HepG2 (cell line): Measurements from ENCODE around the gene ZNF121. TPM values are rescaled to one million over a fixed set of nuclear protein-coding genes. Genes with fewer than 3 reads are reported as not detected.
A peak's percentile ranks its signal among the peaks of the same experiment; 100 is the strongest.

Source experiments
- ATF7-NPFF ChIP-seq: sonication (generic); formaldehyde crosslinking; IDR thresholded peaks from 2 replicates; pipeline ENCODE4 v1.8.1; 2023; ENCODE audit warnings: mild to moderate bottlenecking, low read depth, missing genetic modification reagents, moderate library complexity
- CENPT ChIP-seq: sonication (generic); formaldehyde crosslinking; IDR thresholded peaks from 2 replicates; pipeline ENCODE4 v1.8.0; 2022; ENCODE audit warnings: low read depth, mild to moderate bottlenecking, moderate library complexity, missing genetic modification reagents
- CHD4 ChIP-seq: fragments of 200-600 bp; sonication (generic); IDR thresholded peaks from 2 replicates; pipeline ENCODE4 v1.7.0; 2017; ENCODE audit warnings: mild to moderate bottlenecking, low read length, borderline replicate concordance
- EP300 ChIP-seq, 3 experiments: sonication (generic) in 1 of 3; formaldehyde crosslinking in 1 of 3; IDR thresholded peaks; 2 replicates each; pipeline versions ENCODE4 v1.5.1 to v1.6.1; 2011 to 2020; ENCODE audit warnings: low read depth in 2 of 3, low read length in 2 of 3, borderline replicate concordance in 1 of 3, improper control_type of control experiment in 1 of 3, mild to moderate bottlenecking in 1 of 3, missing genetic modification reagents in 1 of 3, moderate library complexity in 1 of 3
- FOXJ3 ChIP-seq: sonication (generic); formaldehyde crosslinking; IDR thresholded peaks from 2 replicates; pipeline ENCODE4 v1.4.0; 2020; ENCODE audit warnings: missing genetic modification reagents, mild to moderate bottlenecking, borderline replicate concordance
- GFI1 ChIP-seq: sonication (generic); formaldehyde crosslinking; IDR thresholded peaks from 2 replicates; pipeline ENCODE4 v1.5.0; 2020; ENCODE audit warnings: missing genetic modification reagents, mild to moderate bottlenecking, borderline replicate concordance
- HOXA5 ChIP-seq: sonication (generic); formaldehyde crosslinking; IDR thresholded peaks from 2 replicates; pipeline ENCODE4 v1.4.0; 2020; ENCODE audit warnings: missing genetic modification reagents
- KMT2A ChIP-seq: sonication (generic); formaldehyde crosslinking; IDR thresholded peaks from 2 replicates; pipeline ENCODE4 v1.4.0; 2020; ENCODE audit warnings: missing genetic modification reagents
- NFKBIZ ChIP-seq: IDR thresholded peaks from 2 replicates; pipeline ENCODE4 v1.6.1; 2018; ENCODE audit warnings: missing genetic modification reagents, missing compliant biosample characterization
- PAX8 ChIP-seq: sonication (generic); formaldehyde crosslinking; IDR thresholded peaks from 2 replicates; pipeline ENCODE4 v1.8.0; 2022; ENCODE audit warnings: mild to moderate bottlenecking, missing genetic modification reagents, borderline replicate concordance
- PBX2 ChIP-seq: IDR thresholded peaks from 2 replicates; pipeline ENCODE4 v1.6.1; 2016; ENCODE audit warnings: control low read depth
- RFXAP ChIP-seq: sonication (generic); formaldehyde crosslinking; IDR thresholded peaks from 2 replicates; pipeline ENCODE4 v1.4.0; 2020; ENCODE audit warnings: missing genetic modification reagents, borderline replicate concordance
- RXRA ChIP-seq: sonication (generic); formaldehyde crosslinking; IDR thresholded peaks from 2 replicates; pipeline ENCODE4 v1.5.1; 2020; ENCODE audit warnings: missing genetic modification reagents
- SP1 ChIP-seq, 2 experiments: fragments of 450-650 bp in 1 of 2; sonication (generic) in 1 of 2; formaldehyde crosslinking in 1 of 2; IDR thresholded peaks; 2 replicates each; pipeline versions ENCODE4 v1.4.0 to v1.6.1; 2016 to 2020; ENCODE audit warnings: missing genetic modification reagents in 1 of 2
- SP140L ChIP-seq: sonication (generic); formaldehyde crosslinking; IDR thresholded peaks from 2 replicates; pipeline ENCODE4 v1.4.0; 2020; ENCODE audit warnings: missing genetic modification reagents, borderline replicate concordance
- ZBTB38 ChIP-seq: sonication (generic); formaldehyde crosslinking; IDR thresholded peaks from 2 replicates; pipeline ENCODE4 v1.5.1; 2020; ENCODE audit warnings: mild to moderate bottlenecking, missing genetic modification reagents
- ZBTB43 ChIP-seq: sonication (generic); formaldehyde crosslinking; conservative IDR thresholded peaks from 2 replicates; pipeline ENCODE4 v1.4.0; 2020; ENCODE audit warnings: missing genetic modification reagents
- ZNF121 ChIP-seq: sonication (generic); formaldehyde crosslinking; IDR thresholded peaks from 2 replicates; pipeline ENCODE4 v1.5.0; 2020; ENCODE audit warnings: mild to moderate bottlenecking, missing genetic modification reagents
- ZNF136 ChIP-seq: sonication (generic); formaldehyde crosslinking; IDR thresholded peaks from 2 replicates; pipeline ENCODE4 v1.8.1; 2022; ENCODE audit warnings: low read depth, mild to moderate bottlenecking, moderate library complexity, missing genetic modification reagents
- ZNF30 ChIP-seq: sonication (generic); formaldehyde crosslinking; IDR thresholded peaks from 2 replicates; pipeline ENCODE4 v1.5.0; 2020; ENCODE audit warnings: mild to moderate bottlenecking, missing genetic modification reagents
- ZNF460 ChIP-seq: sonication (generic); formaldehyde crosslinking; IDR thresholded peaks from 2 replicates; pipeline ENCODE4 v1.5.1; 2020; ENCODE audit warnings: missing genetic modification reagents, mild to moderate bottlenecking, borderline replicate concordance
- ZNF552 ChIP-seq: sonication (generic); formaldehyde crosslinking; IDR thresholded peaks from 2 replicates; pipeline ENCODE4 v1.9.0; 2022; ENCODE audit warnings: missing genetic modification reagents, mild to moderate bottlenecking, borderline replicate concordance
- ZNF577 ChIP-seq: sonication (generic); formaldehyde crosslinking; IDR thresholded peaks from 2 replicates; pipeline ENCODE4 v1.4.0; 2020; ENCODE audit warnings: mild to moderate bottlenecking, low read depth, missing genetic modification reagents, borderline replicate concordance
- ZNF629 ChIP-seq: sonication (generic); formaldehyde crosslinking; conservative IDR thresholded peaks from 2 replicates; pipeline ENCODE4 v1.5.0; 2020; ENCODE audit warnings: missing genetic modification reagents
- ZNF709 ChIP-seq: sonication (generic); formaldehyde crosslinking; IDR thresholded peaks from 2 replicates; pipeline ENCODE4 v1.5.0; 2020; ENCODE audit warnings: mild to moderate bottlenecking, missing genetic modification reagents
- polyA plus RNA-seq, 8 experiments: library from polyadenylated mRNA; depleted of rRNA in 3 of 8; stranded (reverse) in 7 of 8; unstranded in 1 of 8; fragments of >200 nt; fragmentation: Illumina TruSeq in 4 of 8; extraction: Trizol in 4 of 8; gene quantifications; 2 replicates each; pipeline versions ENCODE4 v1.2.1 to v1.2.3, GENCODE V29; 2011 to 2016; ENCODE audit warnings: low read depth in 4 of 8, missing spikeins in 1 of 8, mixed read lengths in 1 of 8; ENCODE audit not compliant: insufficient read depth in 1 of 8
- total RNA-seq, 5 experiments: library from RNA; depleted of rRNA; stranded (reverse); fragments of >200 nt; fragmentation: Illumina TruSeq; extraction: Trizol; gene quantifications; 2 replicates each; pipeline ENCODE4 v1.2.3, GENCODE V29; 2016; ENCODE audit warnings: low read depth in 1 of 5
- TF ChIP-seq, protein P1 (sequence below): sonication (generic); formaldehyde crosslinking; IDR thresholded peaks from 2 replicates; pipeline ENCODE4 v1.4.0; 2020; ENCODE audit warnings: missing genetic modification reagents, borderline replicate concordance

Gene ZNF121
- total and polyA plus RNA-seq, 2 of the 13 experiments (the other 11 are each of a cell fraction or from before 2014, with no cell fraction given), result 7.8 to 56.3 TPM

DNA sequence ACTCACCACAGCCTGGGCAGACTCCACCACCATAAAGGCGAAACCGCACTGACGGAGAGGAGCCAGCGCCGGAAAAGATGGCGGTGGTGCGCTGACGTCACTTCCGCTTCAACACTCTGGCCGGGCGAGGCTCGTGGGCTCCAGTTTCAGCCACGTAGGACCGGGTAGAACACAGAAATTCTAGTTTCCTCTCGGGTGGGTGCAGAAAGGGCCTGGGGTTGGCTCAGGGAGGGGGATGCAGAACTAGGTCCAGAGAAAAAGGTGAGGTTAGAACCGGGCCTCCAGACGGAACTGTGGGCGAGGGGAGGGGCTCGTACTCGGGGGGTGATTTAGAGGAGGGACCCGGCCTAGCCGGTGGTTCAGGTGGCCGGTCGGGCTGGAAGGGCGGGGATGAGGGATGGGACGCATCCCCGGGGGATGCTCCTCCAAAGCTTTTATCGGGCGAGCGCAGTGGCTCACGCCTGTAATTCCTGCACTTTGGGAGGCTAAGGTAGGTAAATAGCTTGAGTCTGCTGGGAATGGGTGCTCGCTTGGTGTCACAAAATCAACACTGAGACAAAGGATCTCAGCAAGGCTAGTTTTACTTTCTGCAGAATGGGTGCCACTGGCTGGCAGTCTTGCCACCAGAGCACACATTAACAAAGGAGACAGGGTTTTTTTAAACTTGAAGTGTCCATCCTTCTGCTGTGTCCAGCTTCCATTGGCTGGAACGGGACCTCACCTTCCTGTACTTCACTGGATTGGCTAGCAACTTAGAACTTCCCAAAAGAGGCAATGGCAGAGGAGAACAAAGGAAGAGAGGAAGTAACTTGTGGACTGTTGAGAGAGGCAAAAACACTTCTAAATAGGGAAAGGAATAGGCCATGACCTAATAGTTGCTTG lies 37.1 kb upstream of the ZNF121 start, which contains the start of gene ZNF561 (continued):
- TF ChIP-seq, protein P1, sequence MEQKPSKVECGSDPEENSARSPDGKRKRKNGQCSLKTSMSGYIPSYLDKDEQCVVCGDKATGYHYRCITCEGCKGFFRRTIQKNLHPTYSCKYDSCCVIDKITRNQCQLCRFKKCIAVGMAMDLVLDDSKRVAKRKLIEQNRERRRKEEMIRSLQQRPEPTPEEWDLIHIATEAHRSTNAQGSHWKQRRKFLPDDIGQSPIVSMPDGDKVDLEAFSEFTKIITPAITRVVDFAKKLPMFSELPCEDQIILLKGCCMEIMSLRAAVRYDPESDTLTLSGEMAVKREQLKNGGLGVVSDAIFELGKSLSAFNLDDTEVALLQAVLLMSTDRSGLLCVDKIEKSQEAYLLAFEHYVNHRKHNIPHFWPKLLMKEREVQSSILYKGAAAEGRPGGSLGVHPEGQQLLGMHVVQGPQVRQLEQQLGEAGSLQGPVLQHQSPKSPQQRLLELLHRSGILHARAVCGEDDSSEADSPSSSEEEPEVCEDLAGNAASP (CRISPR knock-in tag), result no peak
- TF ChIP-seq RXRA (CRISPR knock-in tag) (peak; percentile 29; the same call in 1 of the 2 replicates), KMT2A (CRISPR knock-in tag) (peak; percentile 73), CHD4 (no peak), CENPT (CRISPR knock-in tag) (no peak), SP1 (IDR thresholded peaks at IDR 0.05) (no peak), SP1 (CRISPR knock-in tag; IDR thresholded peaks at IDR 0.05) (no peak), NFKBIZ (CRISPR knock-in tag) (0 out of 2 replicates have a peak, but pooled peaks have one; percentile 22), ZNF577 (no peak), SP140L (CRISPR knock-in tag) (no peak), ZBTB38 (CRISPR knock-in tag) (no peak), PAX8 (CRISPR knock-in tag) (no peak), ATF7-NPFF (no peak; the same call in 1 of the 2 replicates), ZNF121 (CRISPR knock-in tag) (peak; percentile 42), ZNF709 (CRISPR knock-in tag) (no peak), EP300 (IDR thresholded peaks at IDR 0.05; ENCODE audit: low read depth in 2 of 2, low read length in 2 of 2) (no peak), EP300 (CRISPR knock-in tag; IDR thresholded peaks at IDR 0.05; ENCODE audit: borderline replicate concordance) (no peak), ZNF552 (CRISPR knock-in tag) (peak; percentile 6; the same call in 1 of the 2 replicates), ZNF629 (CRISPR knock-in tag) (peak; percentile 89), RFXAP (CRISPR knock-in tag) (peak; percentile 55), ZNF460 (CRISPR knock-in tag) (no peak; the same call in 1 of the 2 replicates), HOXA5 (CRISPR knock-in tag) (peak; percentile 60; the same call in 1 of the 2 replicates), GFI1 (CRISPR knock-in tag) (peak; percentile 78), ZNF30 (no peak), PBX2 (CRISPR knock-in tag) (no peak), ZBTB43 (CRISPR knock-in tag) (peak; percentile 81), ZNF136 (CRISPR knock-in tag) (no peak; the same call in 1 of the 2 replicates), FOXJ3 (CRISPR knock-in tag) (0 out of 2 replicates have a peak, but pooled peaks have one; percentile 50)
